ENCODE data around the gene B4GALNT4.
"Not testable (repeated sequence)": the region's sequence is repeated elsewhere in the genome, so short reads cannot be mapped to it uniquely, and the experiment has no call there.

The B4GALNT4 gene

GRCh38 chr11:369336-370018 lies at the start of gene B4GALNT4:
Gene B4GALNT4 (plus strand): TSS chr11:369499. CDS start chr11:369804, 305 bp downstream.
- no peak for DNase-seq

- DNase-seq = not testable (repeated sequence)
Measured at GRCh38 chr11:319888-320273, 49.4 kb upstream of the B4GALNT4 start.

GRCh38 chr11:324156-324555 lies 45.1 kb upstream of the B4GALNT4 start:
- no peak for DNase-seq

GRCh38 chr11:324593-325517 lies 44.4 kb upstream of the B4GALNT4 start:
- DNase-seq = not testable (repeated sequence)

GRCh38 chr11:325796-326591 lies 43.3 kb upstream of the B4GALNT4 start:
- no peak for DNase-seq

GRCh38 chr11:326592-326841 lies 42.8 kb upstream of the B4GALNT4 start:
- DNase-seq = no peak

GRCh38 chr11:326842-327580 lies 42.3 kb upstream of the B4GALNT4 start:
- DNase-seq = peak in 1 of 2 donors; percentile 47

- DNase-seq = no peak
Measured at GRCh38 chr11:327581-327923, 41.7 kb upstream of the B4GALNT4 start.

- no peak for DNase-seq
Measured at GRCh38 chr11:328012-328411, 41.3 kb upstream of the B4GALNT4 start.

GRCh38 chr11:328516-329100 lies 40.7 kb upstream of the B4GALNT4 start:
- DNase-seq = not testable (repeated sequence)

GRCh38 chr11:329886-330253 lies 39.4 kb upstream of the B4GALNT4 start:
- DNase-seq = no peak

GRCh38 chr11:330307-330693 lies 39.0 kb upstream of the B4GALNT4 start:
- DNase-seq = no peak

GRCh38 chr11:330694-331357 lies 38.5 kb upstream of the B4GALNT4 start:
- no peak for DNase-seq

GRCh38 chr11:331358-332060 lies 37.8 kb upstream of the B4GALNT4 start:
- DNase-seq = no peak

GRCh38 chr11:332651-333480 lies 36.4 kb upstream of the B4GALNT4 start:
- no peak for DNase-seq

GRCh38 chr11:333616-334263 lies 35.6 kb upstream of the B4GALNT4 start:
- DNase-seq = not testable (repeated sequence)

GRCh38 chr11:334264-334994 lies 34.9 kb upstream of the B4GALNT4 start:
- no peak for DNase-seq

GRCh38 chr11:335779-336658 lies 33.3 kb upstream of the B4GALNT4 start:
- peak in 1 of 2 donors; percentile 67 for DNase-seq
